WTC11 (cell line): ENCODE measurements around the gene STX4. TPM values are rescaled to one million over a fixed set of nuclear protein-coding genes. Genes with fewer than 3 reads are reported as not detected.

Source experiments
- ATAC-seq: fragments of 200-7000 bp; cut with Tn5 transposase; 2 replicates; pipeline ENCODE4 v1.10.0; 2021; ENCODE audit warnings: mild to moderate bottlenecking, moderate library complexity
- CTCF ChIA-PET: fragments of 300-600 bp; sonication (Branson Sonifier 250); formaldehyde crosslinking; loops from one replicate; lab custom pipeline; 2021; ENCODE audit warnings: antibody characterized with exemption; lab: Charles Lee
- POLR2A ChIA-PET: fragments of 350-600 bp; sonication (Branson Sonifier 250); formaldehyde crosslinking; loops from one replicate; lab custom pipeline; 2021; ENCODE audit warnings: antibody characterized with exemption; lab: Charles Lee
- DNase-seq: peaks from one replicate; pipeline ENCODE4 v3.0.0; 2021; ENCODE audit warnings: low spot score
- H3K27ac Mint-ChIP-seq: 2 replicates; pipeline ENCODE4 v1.8.0; 2021; ENCODE audit warnings: mixed read lengths
- H3K27me3 Mint-ChIP-seq: 2 replicates; pipeline ENCODE4 v1.8.0; 2021; ENCODE audit warnings: low read depth, mild to moderate bottlenecking, moderate library complexity, mixed read lengths
- H3K36me3 Mint-ChIP-seq: 2 replicates; pipeline ENCODE4 v1.8.0; 2021; ENCODE audit warnings: mixed read lengths
- H3K4me1 Mint-ChIP-seq: 2 replicates; pipeline ENCODE4 v1.8.0; 2022; ENCODE audit warnings: mixed read lengths
- H3K4me3 Mint-ChIP-seq: 2 replicates; pipeline ENCODE4 v1.8.0; 2021; ENCODE audit warnings: mild to moderate bottlenecking, moderate library complexity, mixed read lengths
- H3K9me3 Mint-ChIP-seq: 2 replicates; pipeline ENCODE4 v1.8.0; 2021; ENCODE audit warnings: mixed read lengths
- CBFB ChIP-seq: sonication (generic); formaldehyde crosslinking; IDR thresholded peaks from 2 replicates; pipeline ENCODE4 v1.8.1; 2022; ENCODE audit warnings: mild to moderate bottlenecking, low read depth, missing genetic modification reagents
- CREB1 ChIP-seq: sonication (generic); formaldehyde crosslinking; IDR thresholded peaks from 2 replicates; pipeline ENCODE4 v1.8.0; 2023; ENCODE audit warnings: mild to moderate bottlenecking, missing genetic modification reagents
- CREM ChIP-seq: sonication (generic); formaldehyde crosslinking; IDR thresholded peaks from 2 replicates; pipeline ENCODE4 v1.8.1; 2022; ENCODE audit warnings: mild to moderate bottlenecking, missing genetic modification reagents, moderate library complexity
- ESRRA ChIP-seq: sonication (generic); formaldehyde crosslinking; IDR thresholded peaks from 2 replicates; pipeline ENCODE4 v1.8.1; 2022; ENCODE audit warnings: mild to moderate bottlenecking, missing genetic modification reagents, borderline replicate concordance
- GRHL2 ChIP-seq: fragments of 250-450 bp; sonication (Bioruptor Pico); IDR thresholded peaks from 2 replicates; pipeline ENCODE4 v1.8.0; 2022; ENCODE audit warnings: mild to moderate bottlenecking, moderate library complexity; ENCODE audit not compliant: insufficient replicate concordance, severe bottlenecking
- GTF2I ChIP-seq: fragments of 250-450 bp; sonication (Bioruptor Pico); conservative IDR thresholded peaks from 2 replicates; pipeline ENCODE4 v1.4.0; 2021; ENCODE audit warnings: mild to moderate bottlenecking
- JAZF1 ChIP-seq: fragments of 250-450 bp; sonication (Bioruptor Pico); IDR thresholded peaks from 2 replicates; pipeline ENCODE4 v1.9.0; 2021; ENCODE audit warnings: moderate library complexity, mild to moderate bottlenecking, inconsistent platforms
- JUN ChIP-seq: sonication (generic); formaldehyde crosslinking; IDR thresholded peaks from 2 replicates; pipeline ENCODE4 v1.8.0; 2023; ENCODE audit warnings: mild to moderate bottlenecking, missing genetic modification reagents
- MAX ChIP-seq: sonication (generic); formaldehyde crosslinking; IDR thresholded peaks from 2 replicates; pipeline ENCODE4 v1.8.0; 2022; ENCODE audit warnings: mild to moderate bottlenecking, missing genetic modification reagents
- MLX ChIP-seq: sonication (generic); formaldehyde crosslinking; IDR thresholded peaks from 2 replicates; pipeline ENCODE4 v1.8.1; 2023; ENCODE audit warnings: mild to moderate bottlenecking, missing genetic modification reagents, moderate library complexity
- OVOL2 ChIP-seq: fragments of 250-450 bp; sonication (Bioruptor Pico); IDR thresholded peaks from 2 replicates; pipeline ENCODE4 v1.9.0; 2021; ENCODE audit warnings: mild to moderate bottlenecking, borderline replicate concordance
- PRDM15 ChIP-seq: sonication (generic); formaldehyde crosslinking; IDR thresholded peaks from 2 replicates; pipeline ENCODE4 v1.8.0; 2022; ENCODE audit warnings: missing genetic modification reagents
- STAT6 ChIP-seq: sonication (generic); formaldehyde crosslinking; conservative IDR thresholded peaks from 2 replicates; pipeline ENCODE4 v1.8.1; 2023; ENCODE audit warnings: mild to moderate bottlenecking, low read depth, missing genetic modification reagents, moderate library complexity
- TEAD1 ChIP-seq: sonication (generic); formaldehyde crosslinking; IDR thresholded peaks from 2 replicates; pipeline ENCODE4 v1.8.0; 2022; ENCODE audit warnings: mild to moderate bottlenecking, missing genetic modification reagents
- TP53 ChIP-seq: sonication (generic); formaldehyde crosslinking; IDR thresholded peaks from 2 replicates; pipeline ENCODE4 v1.8.1; 2023; ENCODE audit warnings: mild to moderate bottlenecking, missing genetic modification reagents
- ZNF121 ChIP-seq: sonication (generic); formaldehyde crosslinking; IDR thresholded peaks from 2 replicates; pipeline ENCODE4 v1.8.0; 2023; ENCODE audit warnings: missing genetic modification reagents
- ZNF138 ChIP-seq: sonication (generic); formaldehyde crosslinking; conservative IDR thresholded peaks from 2 replicates; pipeline ENCODE4 v1.8.1; 2022; ENCODE audit warnings: mild to moderate bottlenecking, moderate library complexity, missing genetic modification reagents
- ZNF219 ChIP-seq: sonication (generic); formaldehyde crosslinking; IDR thresholded peaks from 2 replicates; pipeline ENCODE4 v1.8.0; 2023; ENCODE audit warnings: missing genetic modification reagents, mild to moderate bottlenecking, borderline replicate concordance
- ZNF671 ChIP-seq: fragments of 250-450 bp; sonication (Bioruptor Pico); IDR thresholded peaks from 2 replicates; pipeline ENCODE4 v1.8.0; 2021; ENCODE audit warnings: mild to moderate bottlenecking
- total RNA-seq: library from RNA; stranded (reverse); gene quantifications from 3 replicates; pipeline ENCODE4 v1.2.3, GENCODE V29; 2021
- TF ChIP-seq, protein P1 (sequence below): fragments of 250-450 bp; sonication (Bioruptor Pico); IDR thresholded peaks from 2 replicates; pipeline ENCODE4 v2.1.2; 2022; ENCODE audit warnings: mild to moderate bottlenecking, moderate library complexity
- TF ChIP-seq, protein P2 (sequence below): sonication (generic); formaldehyde crosslinking; IDR thresholded peaks from 2 replicates; pipeline ENCODE4 v1.8.0; 2022; ENCODE audit warnings: mild to moderate bottlenecking, missing genetic modification reagents

The STX4 gene
- total RNA-seq, 1 experiment from 2014 or later: 38.4 TPM

GRCh38 chr16:30992931-30993816, 40.2 kb upstream of the STX4 start:
- Mint-ChIP-seq H3K4me3 (no peak overlapping the region), H3K4me1 (peaks cover 12% of the 10 kb centered on the region), H3K36me3 (no peaks in the 10 kb centered on the region), H3K27ac (peak overlapping the region; percentile 26), H3K27me3 (peaks cover 3% of the 10 kb centered on the region; the same call in 1 of the 2 replicates), H3K9me3 (no peaks in the 10 kb centered on the region)
- ATAC-seq (no peak), DNase-seq (no peak)
- TF ChIP-seq GRHL2 (CRISPR knock-in tag) (no peak), STAT6 (CRISPR knock-in tag) (no peak), CREB1 (CRISPR knock-in tag) (no peak), OVOL2 (CRISPR knock-in tag) (no peak), TEAD1 (CRISPR knock-in tag) (no peak), MLX (CRISPR knock-in tag) (no peak), TP53 (no peak), ESRRA (CRISPR knock-in tag) (no peak), ZNF671 (CRISPR knock-in tag) (no peak), JUN (CRISPR knock-in tag) (no peak)
- TF ChIP-seq, protein P1, sequence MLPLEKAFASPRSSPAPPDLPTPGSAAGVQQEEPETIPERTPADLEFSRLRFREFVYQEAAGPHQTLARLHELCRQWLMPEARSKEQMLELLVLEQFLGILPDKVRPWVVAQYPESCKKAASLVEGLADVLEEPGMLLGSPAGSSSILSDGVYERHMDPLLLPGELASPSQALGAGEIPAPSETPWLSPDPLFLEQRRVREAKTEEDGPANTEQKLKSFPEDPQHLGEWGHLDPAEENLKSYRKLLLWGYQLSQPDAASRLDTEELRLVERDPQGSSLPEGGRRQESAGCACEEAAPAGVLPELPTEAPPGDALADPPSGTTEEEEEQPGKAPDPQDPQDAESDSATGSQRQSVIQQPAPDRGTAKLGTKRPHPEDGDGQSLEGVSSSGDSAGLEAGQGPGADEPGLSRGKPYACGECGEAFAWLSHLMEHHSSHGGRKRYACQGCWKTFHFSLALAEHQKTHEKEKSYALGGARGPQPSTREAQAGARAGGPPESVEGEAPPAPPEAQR: no peak
- ChIA-PET POLR2A (interaction anchor here (0.6 to 1.0 kb wide), 2 partner anchors 19 to 110 kb away, joined by 3 read pairs; no protein-coding TSS in a partner anchor), CTCF (interaction anchor here (1.2 to 8.2 kb wide), 2 partner anchors 7 to 149 kb away, joined by 3 to 79 read pairs; partner anchors contain the start of gene HSD3B7)

DNA sequence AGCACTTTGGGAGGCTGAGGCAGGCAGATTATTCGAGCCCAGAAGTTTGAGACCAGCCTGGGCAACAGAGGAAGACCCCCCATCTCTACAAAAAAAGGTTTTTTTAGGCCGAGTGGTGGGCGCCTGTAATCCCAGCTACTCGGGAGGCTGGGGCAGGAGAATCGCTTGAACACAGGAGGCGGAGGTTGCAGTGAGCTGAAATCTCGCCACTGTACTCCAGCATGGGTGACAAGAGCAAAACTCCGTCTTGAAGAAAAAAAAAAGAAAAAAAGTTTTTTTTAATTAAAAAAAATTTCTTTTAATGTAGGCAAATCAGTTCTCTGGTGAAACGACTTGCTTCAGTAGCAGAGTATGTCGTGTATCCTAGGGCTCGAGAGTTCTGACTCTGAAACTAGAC, 37.4 kb upstream of the STX4 start:
- peaks cover 16% of the 10 kb centered on the region for H3K4me1 Mint-ChIP-seq
- no peak for DNase-seq
- peaks cover 7% of the 10 kb centered on the region; the same call in 1 of the 2 replicates for H3K27me3 Mint-ChIP-seq
- no peaks in the 10 kb centered on the region for H3K36me3 Mint-ChIP-seq
- ATAC-seq: no peak
- ChIA-PET CTCF (interaction anchor here (1.2 to 8.2 kb wide), 4 partner anchors 10 to 46 kb away, joined by 3 to 79 read pairs (median 14); partner anchors contain the start of gene HSD3B7), POLR2A (interaction anchor here (1.8 kb wide), 1 partner anchor 46 kb away, joined by 5 read pairs; no protein-coding TSS in a partner anchor)
- peak overlapping the region; percentile 69 for H3K4me3 Mint-ChIP-seq
- H3K9me3 Mint-ChIP-seq: no peaks in the 10 kb centered on the region
- no peak overlapping the region for H3K27ac Mint-ChIP-seq
- TF ChIP-seq TEAD1 (CRISPR knock-in tag): no peak
- TF ChIP-seq GTF2I (CRISPR knock-in tag): no peak
- TF ChIP-seq CBFB: no peak
- TF ChIP-seq, protein P2, sequence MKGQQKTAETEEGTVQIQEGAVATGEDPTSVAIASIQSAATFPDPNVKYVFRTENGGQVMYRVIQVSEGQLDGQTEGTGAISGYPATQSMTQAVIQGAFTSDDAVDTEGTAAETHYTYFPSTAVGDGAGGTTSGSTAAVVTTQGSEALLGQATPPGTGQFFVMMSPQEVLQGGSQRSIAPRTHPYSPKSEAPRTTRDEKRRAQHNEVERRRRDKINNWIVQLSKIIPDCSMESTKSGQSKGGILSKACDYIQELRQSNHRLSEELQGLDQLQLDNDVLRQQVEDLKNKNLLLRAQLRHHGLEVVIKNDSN (CRISPR knock-in tag): no peak
- no peak for TF ChIP-seq GRHL2 (CRISPR knock-in tag)
- TF ChIP-seq MAX (CRISPR knock-in tag): no peak
- TF ChIP-seq ZNF121 (CRISPR knock-in tag): no peak
- TF ChIP-seq ZNF219: no peak
- TF ChIP-seq CREM (CRISPR knock-in tag): no peak
- no peak for TF ChIP-seq JAZF1
- TF ChIP-seq ZNF138 (CRISPR knock-in tag): no peak
- TF ChIP-seq PRDM15 (CRISPR knock-in tag): no peak
